HG03159 (cell line): ENCODE measurements around the gene BACH2.

Experiments used
- ATAC-seq: cut with Tn5 transposase; IDR thresholded peaks from one replicate; pipeline ENCODE4 v1.9.1; 2021; ENCODE audit warnings: mild to moderate bottlenecking, moderate library complexity; ENCODE audit not compliant: unreplicated experiment

The BACH2 gene

DNA sequence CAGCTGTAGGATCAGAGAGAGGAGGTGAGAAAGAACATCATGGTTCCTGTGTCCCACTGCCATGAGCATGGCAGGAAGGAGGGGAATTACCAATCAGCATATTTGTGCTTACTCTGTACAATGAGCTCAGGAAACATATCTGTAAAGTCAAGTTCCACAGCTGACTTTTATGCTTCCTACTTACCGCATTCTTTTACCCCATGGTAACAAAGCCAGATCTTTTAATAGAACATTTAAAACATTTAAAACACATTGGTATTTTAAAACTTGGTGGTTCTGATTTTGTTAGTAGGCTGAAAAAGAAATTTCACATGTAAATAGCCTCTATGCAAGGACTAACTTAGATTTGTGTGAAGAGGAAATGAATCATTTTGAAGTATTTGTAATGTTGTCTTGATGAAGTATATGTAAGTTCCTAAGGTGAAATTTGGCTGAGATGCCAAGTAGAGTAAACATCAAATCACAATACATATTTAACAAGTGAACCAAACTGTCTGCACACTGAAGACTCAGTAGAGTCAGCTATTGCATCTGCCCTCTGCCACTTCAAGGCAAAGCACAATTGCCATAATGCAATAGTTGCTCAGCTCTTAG lies 287.6 kb downstream of the BACH2 start:
- ATAC-seq: peak; percentile 15

DNA sequence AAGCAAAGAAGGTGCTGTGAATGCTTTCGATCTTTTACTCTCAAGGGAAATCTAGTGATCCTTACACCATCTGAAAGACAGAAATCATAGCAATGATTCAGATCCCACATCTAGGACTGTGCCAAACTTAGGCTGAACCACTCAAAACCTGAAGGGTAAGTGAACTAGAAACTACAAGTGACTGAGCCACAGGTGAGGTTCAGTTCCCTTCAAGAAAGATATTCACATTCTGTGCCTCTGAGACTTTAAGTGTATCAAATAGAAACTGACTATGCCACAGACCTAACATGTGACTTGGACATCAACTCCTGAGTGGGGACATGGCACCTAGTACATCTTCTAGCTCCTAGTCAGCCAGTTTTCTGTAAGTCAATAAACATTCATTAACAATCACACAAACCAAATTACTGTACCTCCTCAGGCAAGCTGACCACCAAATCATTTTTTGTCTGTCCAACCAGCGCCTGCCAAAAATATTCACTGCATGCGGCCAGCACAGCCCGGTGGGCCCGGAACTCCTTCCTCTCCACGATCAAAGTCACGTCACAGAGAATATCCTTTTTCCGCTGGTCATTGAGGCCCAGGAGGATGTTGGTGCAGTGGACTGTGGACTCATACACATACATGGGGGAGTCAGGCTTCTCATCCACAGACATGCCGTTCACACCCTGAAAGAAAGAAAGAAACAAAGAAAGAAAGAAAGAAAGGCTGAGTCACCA lies 288.3 kb downstream of the BACH2 start:
- peak; percentile 66 for ATAC-seq

DNA sequence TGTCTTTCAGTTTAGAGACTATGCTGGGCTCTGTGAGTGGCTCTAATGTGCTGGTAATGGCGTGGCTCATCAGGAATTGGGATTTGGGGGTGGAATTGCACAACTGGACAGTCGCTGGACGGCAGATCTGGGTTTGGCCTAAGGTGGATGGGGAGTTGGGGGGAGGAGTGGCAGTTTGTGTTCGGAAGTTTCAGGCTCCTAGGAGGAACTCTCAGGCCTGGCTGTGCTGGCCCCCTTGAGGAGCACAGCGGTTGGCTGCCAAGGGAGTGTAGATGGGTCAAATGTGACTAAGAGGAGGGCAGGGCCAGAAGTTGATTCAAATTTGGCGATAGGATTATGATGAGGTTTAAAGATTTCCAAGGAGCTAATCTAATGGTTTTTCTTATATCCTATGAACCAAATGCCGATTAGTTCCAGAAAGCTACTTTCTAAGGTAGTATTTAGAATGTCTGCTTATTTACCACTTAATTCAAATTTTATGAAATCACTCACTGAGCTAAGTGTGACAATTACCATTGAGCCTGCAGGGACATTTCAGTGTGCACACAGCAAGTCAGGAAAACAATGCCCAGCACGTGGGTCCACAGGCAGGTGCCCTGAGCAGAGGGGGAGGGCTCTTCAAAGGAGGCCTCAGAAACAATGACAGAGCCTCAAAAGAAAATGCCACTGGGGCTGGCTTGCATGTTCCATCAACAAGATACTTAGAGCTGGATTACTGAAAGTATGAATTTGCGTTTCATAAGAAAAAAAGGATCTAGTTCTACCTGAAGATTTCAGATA lies 291.4 kb downstream of the BACH2 start:
- ATAC-seq: no peak

DNA sequence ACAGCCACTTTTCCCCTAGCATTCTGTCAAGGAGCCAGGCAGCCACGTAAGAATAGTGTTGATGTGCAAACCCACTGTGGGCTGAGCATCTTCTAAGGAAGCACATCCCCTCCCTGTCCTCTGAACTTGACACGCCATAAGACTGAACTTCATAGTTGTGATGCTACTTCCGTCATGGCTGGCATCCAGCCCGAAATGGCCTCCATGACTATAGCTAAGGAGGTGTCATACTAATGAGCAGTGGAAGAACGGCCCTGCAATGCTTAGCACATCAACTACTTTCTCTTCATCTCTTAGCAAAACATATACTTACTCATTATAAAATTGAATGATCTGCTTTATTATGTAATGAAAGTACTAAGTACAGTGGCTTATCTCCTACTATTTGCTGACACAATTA lies 292.1 kb downstream of the BACH2 start:
- no peak for ATAC-seq

DNA sequence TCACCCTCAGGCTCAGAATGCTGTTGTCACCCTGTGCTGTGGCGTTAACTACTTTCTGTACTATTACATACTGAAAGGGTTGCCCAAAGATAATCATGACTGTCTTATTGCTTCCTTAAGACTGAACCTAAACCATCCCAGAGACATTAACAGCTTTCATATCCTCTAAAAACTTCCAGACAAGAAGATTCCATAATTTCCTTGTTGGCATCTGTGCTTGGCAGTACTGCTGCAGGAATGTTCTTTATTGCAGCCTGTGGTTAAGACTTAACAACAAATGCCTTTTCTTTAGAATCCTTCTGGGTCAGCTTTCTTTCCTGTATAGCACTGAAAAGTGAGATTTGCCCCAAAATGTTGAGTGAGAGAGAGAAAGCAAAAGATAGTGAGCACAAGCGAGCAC lies 292.7 kb downstream of the BACH2 start:
- no peak for ATAC-seq

DNA sequence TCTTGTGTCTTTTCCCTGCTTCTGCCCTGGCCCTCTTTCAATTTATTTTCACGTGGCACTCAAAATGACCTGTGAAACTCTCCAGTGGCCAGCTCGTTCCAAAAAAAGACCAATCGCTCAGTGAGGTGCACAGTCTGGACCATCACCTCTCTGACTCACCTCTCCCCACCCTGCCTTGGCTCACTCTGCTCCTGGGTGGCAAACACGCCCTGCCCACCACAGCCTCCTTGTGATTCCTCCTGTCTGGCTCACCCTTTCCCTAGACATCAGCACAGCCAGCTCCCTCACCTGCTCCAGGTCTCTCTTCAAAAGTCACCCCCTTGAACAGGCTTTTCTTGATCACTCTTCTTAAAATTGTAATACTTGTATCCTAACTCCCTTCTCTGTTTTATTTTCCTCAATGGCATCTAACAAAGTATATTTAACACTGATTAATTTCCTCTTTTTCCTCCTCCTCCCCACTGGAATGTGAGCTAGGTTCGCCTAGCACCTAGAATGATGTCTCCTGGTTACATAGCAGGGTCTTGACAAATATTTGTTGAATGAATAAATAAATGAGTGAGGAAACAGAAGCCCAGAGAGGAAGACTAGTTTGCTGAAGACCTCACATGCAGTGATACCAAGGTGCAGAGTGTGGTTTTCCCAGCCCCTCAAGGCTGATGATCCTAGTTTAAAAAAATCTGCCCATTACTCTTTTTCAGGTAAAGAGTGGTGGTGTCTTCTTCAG lies 293.4 kb downstream of the BACH2 start:
- no peak for ATAC-seq

DNA sequence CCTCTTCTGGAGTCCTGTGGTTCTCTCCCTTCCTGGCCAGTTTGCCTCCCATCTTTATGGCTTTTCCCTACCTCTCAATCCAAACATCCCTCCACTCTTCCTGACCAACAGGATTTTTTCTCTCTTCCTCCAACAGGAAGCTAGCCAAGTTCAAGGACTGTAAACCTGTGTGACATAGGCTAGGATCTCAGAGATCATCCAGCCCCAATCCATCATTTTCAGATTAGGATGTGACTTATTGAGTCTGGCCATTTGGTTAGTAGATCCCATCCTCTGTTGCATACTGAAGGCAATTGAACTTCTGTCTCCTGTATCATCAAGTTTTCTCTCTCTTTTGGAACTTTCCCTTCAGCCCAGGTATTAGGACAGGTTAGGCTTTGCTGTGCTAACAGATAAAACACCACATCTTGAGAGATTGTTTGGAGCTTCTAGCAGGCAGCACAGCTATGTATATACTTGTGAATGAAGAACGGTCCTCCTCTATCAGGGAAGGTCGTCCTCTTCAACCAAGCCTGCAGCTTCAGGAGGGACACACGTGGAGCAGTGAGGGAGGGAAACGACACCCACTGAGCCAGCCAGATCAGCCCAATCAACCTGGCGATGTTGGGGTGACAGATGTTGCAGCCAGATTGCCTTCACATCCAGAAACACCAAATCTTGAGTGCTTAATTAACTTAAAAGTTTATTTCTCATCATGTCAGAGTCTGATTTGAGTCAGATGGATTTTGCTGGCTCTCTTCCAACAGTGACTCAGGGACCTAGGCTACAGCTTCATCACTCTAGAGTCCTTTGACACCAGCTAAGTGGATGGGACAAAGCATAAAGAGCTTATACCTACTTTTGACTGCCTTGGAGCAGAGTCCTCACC lies 295.5 kb downstream of the BACH2 start:
- no peak for ATAC-seq

DNA sequence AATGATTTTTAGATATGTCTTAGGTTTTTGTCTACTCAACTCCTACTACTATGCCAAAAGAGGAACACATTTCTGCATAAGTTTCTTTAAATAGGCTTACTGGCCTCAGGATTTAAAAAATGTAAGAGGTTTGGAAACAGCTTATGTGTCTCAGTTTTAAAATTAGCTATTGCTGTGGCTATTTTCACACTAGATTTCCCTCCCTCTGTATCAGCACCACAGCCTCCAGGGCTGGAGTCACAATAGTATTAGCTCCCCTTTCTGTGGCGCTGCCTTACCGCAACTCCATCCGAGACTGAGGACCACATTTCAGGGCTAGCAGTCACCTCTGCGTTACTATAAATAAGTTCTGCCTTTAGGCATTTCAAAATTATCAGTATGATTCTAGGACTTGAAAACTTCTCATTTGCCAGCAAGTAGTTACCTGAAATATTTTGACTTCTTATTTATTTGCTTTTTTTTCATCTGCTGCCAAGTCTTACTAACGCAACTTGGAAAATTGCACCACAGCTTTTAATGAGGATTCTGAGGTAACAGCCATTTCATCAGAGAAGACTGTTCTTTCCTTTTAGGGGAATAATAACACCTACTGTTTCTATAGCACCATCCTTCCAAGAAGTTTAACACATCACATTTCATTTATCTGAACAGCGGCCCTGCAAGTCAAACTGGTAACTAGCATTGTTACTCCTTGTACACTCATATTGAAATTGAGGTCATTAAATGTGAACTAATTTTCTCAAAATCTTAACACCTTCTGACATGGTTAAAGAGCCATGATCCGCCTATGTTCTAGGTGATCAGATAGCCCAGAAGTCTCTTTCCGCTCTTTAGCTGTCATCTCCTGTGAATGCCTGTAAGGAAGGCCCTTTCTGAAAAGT lies 296.5 kb downstream of the BACH2 start:
- no peak for ATAC-seq

DNA sequence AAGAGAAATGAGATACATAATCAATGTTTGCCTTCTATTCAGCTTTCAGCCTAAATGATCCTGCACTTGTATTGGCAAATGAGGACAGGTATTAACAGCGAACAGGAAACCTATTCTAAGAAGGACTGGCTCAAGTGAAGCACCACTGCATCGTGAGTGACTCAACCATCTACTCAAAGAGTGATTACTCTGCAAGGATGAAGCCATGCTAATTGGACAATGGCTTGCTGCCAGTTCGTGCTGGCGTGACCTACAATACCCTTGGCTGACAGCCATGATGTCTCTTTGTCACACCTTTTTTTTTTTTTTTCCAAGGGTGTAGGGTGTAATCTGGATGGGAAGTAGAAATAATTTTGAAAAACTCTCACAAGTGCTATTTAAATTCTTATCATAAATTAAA lies 297.5 kb downstream of the BACH2 start:
- no peak for ATAC-seq

DNA sequence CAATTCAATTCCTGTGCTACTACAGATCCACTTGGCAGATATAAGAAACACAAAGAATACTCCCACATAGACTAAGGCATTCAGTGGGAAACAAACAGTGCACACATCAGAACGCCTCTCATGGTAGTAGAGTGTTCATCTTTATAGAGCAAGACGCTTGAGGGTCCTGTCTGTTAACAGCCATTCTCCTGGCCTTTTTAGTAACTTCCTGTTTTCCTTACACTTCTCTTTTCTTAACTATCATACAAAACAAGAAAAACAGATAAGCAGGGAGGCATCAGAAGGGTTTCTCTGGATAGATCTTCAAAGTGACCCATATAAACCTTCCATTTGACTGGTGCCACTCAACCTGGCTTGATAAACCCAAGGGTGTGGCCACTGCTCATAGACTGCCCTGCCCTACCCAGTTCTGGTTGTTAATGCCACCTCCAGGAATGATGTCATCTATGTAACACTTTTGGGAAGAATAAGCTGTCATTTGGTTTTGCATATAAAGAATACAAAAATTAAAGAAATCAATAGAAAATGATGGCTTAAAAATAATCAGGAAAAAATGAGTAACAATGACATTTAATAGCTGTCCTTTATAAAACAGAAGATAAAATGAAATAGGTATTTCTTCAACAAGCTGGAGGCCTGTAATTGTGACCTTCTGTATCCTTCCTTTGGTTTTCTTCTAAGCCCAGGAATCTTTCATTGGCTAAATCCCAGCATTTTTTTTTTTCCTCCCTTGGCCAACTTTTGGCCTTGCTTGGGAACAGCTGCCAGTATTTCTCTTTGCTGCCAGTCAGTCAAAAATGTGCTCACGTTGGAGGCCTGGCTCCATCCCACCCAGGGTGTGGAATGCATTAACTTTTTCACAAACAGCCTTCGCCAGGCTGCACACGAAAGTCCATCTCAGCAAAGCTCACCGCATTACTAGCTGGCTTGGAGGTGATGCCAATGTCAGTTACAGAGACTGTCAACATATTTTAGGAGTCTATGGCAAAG lies 298.9 kb downstream of the BACH2 start:
- ATAC-seq: no peak

DNA sequence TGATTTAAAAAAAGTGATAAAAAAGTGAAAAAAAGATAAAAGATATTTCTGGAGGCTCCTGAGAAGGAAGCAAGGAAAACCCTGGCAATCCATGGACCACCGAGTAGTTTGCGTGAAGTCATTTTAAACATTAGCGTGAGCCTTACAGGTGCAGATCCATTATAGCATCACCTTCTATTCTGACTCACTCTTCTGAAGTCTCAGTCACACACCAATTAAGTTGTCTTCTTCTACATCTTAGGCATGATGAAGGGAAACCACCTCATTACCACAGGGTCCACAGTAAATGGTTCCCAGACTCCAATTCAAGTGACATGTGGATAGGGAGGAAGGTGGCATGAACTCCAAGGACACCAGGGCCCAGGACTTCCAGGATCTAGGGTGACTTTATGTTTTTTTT lies 303.2 kb downstream of the BACH2 start:
- no peak for ATAC-seq

DNA sequence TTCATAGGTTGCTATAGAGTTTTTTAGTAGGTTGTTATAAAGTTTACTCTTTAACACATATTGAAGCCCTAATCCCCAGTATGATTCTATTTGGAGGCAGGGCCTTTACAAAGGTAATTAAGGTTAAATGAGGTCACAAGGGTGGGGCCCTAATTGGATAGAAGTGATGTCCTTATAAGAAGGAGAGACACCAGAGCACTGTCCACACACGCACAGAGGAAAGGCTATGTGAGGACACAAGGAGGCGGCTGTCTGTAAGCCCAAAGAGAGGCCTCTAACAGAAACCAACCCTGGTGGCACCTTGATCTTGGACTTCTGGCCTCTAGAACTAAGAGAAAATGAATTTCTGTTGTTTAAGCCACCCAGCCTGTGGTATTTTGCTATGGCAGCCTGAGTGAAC lies 303.8 kb downstream of the BACH2 start:
- no peak for ATAC-seq

DNA sequence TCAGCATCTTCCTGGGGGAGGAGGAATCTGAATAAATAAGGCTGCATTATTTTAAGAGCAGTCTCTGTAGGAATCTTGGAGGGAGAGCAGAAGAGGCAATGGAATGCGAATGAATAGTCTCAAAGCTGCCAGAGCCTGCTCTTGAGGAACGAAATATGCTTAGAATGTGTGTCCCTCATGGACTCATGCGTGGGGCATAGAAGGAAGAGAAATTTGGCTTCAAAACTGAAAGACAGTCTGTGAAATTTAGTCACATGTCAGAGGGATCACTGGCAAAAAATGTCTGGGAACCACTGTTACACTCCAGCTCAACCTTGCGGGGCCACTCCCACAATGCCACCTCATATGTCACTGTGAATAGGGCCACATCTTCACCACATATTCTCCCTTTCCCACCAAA lies 306.9 kb downstream of the BACH2 start:
- no peak for ATAC-seq

DNA sequence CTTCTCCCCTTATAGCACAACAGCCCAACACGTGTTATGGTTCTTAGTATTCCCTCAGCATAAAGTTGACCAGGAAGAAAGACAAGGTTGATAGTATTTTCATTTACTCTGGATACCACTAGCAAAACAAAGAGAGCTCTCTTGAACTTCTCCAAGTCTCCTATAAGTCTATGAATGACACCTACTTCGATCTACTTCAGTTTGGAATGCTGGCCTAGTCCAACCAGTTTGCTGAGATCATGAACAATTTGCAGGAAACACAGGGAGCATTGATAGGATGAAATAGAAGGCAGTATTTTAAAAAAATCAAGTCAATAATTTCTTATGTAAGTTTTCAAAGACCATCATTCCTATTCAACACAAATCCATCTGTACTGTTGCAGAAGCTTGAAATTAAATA lies 308.8 kb downstream of the BACH2 start:
- no peak for ATAC-seq

DNA sequence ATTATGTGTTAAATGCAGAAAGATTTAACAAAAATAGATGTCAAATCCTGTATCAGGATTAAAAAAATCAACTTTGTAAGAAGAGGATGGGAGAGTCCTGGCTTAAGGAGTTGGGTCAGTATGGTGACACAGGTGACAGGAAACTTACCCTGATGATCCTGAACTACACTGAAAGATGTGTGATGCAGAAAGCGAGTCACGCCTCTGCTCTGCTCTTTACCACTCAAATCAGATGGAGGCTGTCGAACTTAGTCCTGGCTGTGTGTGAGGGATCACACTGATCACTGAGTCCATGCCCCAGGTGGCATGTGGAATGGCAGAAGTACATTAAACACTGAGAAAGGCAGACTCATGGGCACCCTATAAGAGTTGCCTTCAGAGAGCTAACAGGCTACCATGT lies 309.5 kb downstream of the BACH2 start:
- no peak for ATAC-seq

DNA sequence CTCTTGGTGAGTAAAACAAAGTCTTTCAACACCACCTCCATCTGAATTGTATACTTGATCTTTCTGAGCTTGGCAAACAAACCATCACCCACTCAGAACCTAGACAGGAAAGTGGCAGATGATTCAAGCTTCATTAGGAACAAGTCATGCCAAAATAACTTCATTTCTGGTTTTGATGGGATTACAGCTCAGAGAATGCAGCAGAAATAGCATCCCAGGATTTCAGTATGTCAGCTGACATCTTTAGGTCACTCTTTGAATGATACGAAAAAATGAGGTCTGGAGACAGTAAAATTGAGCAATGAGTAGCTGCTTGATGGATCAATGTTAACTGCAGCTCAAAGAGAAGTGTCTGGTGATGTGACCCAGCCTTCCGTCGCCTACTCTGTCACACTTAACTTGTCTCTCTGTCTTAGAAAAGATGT lies 310.0 kb downstream of the BACH2 start:
- ATAC-seq: no peak

DNA sequence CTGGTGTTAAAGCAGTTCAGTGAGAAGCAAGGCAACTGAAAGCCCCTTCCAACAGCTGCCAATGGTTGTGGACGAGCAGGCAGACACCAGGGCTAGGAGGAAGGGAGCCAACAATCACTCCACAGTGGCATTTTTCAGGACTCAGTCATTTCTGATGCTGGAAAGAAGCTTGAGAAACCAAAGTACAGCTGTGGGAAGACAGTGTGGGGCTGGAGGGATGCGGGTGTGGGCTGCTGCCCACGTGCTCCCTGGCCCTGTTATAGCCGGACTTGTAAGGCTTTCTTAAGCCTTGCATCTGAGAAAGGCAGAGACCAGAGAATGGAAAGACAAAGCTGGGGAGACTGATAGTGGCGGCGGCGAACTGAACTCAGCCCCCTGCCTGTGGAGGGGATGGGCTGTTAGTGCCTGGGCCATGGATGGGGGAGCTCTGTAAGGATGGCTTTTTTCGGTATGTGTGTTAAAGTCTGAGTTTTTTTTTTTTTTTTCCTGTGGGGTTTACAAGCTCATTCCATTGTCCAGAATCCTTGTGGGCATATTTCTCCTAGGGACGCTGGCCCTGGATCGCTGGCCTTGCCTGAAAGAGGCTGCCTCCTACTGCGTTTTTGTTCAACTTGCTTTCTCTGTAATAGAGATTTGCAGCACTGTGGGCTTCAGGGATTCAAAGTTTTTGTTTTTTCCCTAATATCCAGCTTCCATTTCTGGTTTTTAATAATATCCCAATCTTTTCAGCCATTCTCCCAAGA lies 310.7 kb downstream of the BACH2 start:
- ATAC-seq: no peak
